Caco-2 (cell line): ENCODE measurements around the gene SMIM44. TPM values are rescaled to one million over a fixed set of nuclear protein-coding genes. Genes with fewer than 3 reads are reported as not detected.

Source experiments
- BruUV-seq: library from RNA; stranded (reverse); fragments of 400-500 nt; replicated peaks from 2 replicates; lab custom pipeline; 2021; lab: Mats Ljungman, UMichigan
- CTCF ChIA-PET: fragments of 300-600 bp; sonication (Branson Sonifier 250); formaldehyde crosslinking; loops from one replicate; lab custom pipeline; 2022; ENCODE audit warnings: antibody characterized with exemption; lab: Charles Lee
- POLR2A ChIA-PET: fragments of 300-600 bp; sonication (Branson Sonifier 250); formaldehyde crosslinking; loops from one replicate; lab custom pipeline; 2022; ENCODE audit warnings: antibody characterized with exemption; lab: Charles Lee
- DNase-seq, 2 experiments: peaks; one replicate each; pipeline versions ENCODE4 v3.0.0 to v3.0.0-alpha.2; 2020 to 2022
- H3K27me3 ChIP-seq: replicated peaks from 2 replicates; pipeline ENCODE4 v1.6.0; 2011; ENCODE audit warnings: low read length; ENCODE audit not compliant: control insufficient read depth, insufficient read depth
- H3K36me3 ChIP-seq: 2 replicates; pipeline ENCODE4 v1.5.1; 2011; ENCODE audit warnings: low read length; ENCODE audit not compliant: control insufficient read depth, insufficient read depth
- H3K4me1 ChIP-seq: fragments of 250-450 bp; sonication (Bioruptor Pico); 2 replicates; pipeline ENCODE4 v1.5.1; 2020; ENCODE audit warnings: mild to moderate bottlenecking
- H3K4me3 ChIP-seq: 2 replicates; pipeline ENCODE4 v1.5.1; 2011; ENCODE audit warnings: low read depth, mild to moderate bottlenecking, control low read depth, low read length
- H3K9me3 ChIP-seq: fragments of 250-450 bp; sonication (Bioruptor Pico); 2 replicates; pipeline ENCODE4 v1.5.1; 2020; ENCODE audit warnings: mild to moderate bottlenecking, moderate library complexity
- H3K27ac Mint-ChIP-seq: one replicate; pipeline ENCODE4 v1.8.0; 2022; ENCODE audit warnings: mixed read lengths; ENCODE audit not compliant: unreplicated experiment
- H3K27me3 Mint-ChIP-seq: one replicate; pipeline ENCODE4 v1.8.0; 2022; ENCODE audit warnings: mixed read lengths; ENCODE audit not compliant: insufficient read depth, unreplicated experiment
- H3K36me3 Mint-ChIP-seq: one replicate; pipeline ENCODE4 v1.8.0; 2022; ENCODE audit warnings: mild to moderate bottlenecking, mixed read lengths; ENCODE audit not compliant: insufficient read depth, unreplicated experiment
- H3K4me1 Mint-ChIP-seq: one replicate; pipeline ENCODE4 v1.8.0; 2022; ENCODE audit warnings: low read depth, mixed read lengths; ENCODE audit not compliant: unreplicated experiment
- H3K4me3 Mint-ChIP-seq: one replicate; pipeline ENCODE4 v1.8.0; 2022; ENCODE audit warnings: mild to moderate bottlenecking, moderate library complexity, mixed read lengths; ENCODE audit not compliant: unreplicated experiment
- H3K9me3 Mint-ChIP-seq: one replicate; pipeline ENCODE4 v1.8.0; 2022; ENCODE audit warnings: mixed read lengths; ENCODE audit not compliant: unreplicated experiment
- intact Hi-C: fragments of 100-400 bp; cut with micrococcal nuclease; formaldehyde crosslinking; loops from one replicate; pipeline ENCODE4 v1.10.0; 2022; ENCODE audit not compliant: unreplicated experiment
- total RNA-seq: library from RNA; stranded (reverse); gene quantifications from 2 replicates; pipeline ENCODE4 v1.2.3, GENCODE V29; 2022
- TF ChIP-seq, protein P1 (sequence below), 2 experiments: fragments of 200-600 bp in 1 of 2; IDR thresholded peaks; 1 replicate in 1 of 2; 2 replicates in 1 of 2; pipeline versions ENCODE4 v1.5.1 to v1.8.0; 2011 to 2022; ENCODE audit warnings: antibody characterized with exemption in 1 of 2, control low read depth in 1 of 2, inconsistent platforms in 1 of 2, low read depth in 1 of 2, low read length in 1 of 2, mild to moderate bottlenecking in 1 of 2, moderate library complexity in 1 of 2; ENCODE audit not compliant: insufficient read depth in 1 of 2, severe bottlenecking in 1 of 2, unreplicated experiment in 1 of 2

SMIM44 gene
- total RNA-seq, 1 experiment from 2014 or later: not detected

DNA sequence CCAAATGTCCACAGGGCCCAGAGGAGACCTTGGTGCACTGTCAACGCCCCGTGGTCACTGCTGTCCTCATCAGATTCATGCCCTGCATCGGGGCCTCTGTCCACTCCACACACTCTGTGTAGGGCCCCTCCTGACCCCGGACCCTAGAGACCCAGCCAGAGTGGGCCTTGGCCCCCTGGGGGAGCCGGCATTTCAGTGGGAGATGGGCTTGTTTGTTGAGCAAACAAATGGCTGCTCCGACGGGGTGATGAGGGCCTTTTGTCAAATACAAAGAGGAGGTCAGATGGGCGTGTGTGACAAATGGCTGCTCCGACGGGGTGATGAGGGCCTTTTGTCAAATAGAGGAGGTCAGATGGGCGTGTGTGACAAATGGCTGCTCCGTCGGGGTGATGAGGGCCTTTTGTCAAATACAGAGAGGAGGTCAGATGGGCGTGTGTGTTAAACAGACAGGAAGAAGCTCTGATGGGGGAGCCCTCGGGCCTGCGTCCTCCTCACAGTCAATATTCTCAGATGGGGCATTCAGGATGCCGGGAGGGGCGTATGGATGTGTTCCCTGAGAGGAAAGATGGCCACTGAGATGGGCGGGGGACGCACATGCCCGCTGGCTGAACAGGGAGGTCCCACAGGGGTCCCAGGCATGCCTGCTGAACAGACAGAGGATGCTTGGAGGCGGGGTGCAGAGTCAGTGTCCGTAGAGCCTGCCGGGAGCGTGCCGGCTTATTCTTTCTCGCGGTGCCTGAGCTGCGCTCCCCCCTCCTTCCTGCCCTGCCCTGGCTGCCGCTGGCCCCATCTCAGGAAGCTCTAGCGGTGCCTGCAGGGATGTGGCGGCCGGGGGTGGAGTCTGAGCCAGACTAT is 39.2 kb downstream of the SMIM44 start:
- H3K4me1 Mint-ChIP-seq: peaks cover 7% of the 10 kb centered on the region
- TF ChIP-seq, protein P1, sequence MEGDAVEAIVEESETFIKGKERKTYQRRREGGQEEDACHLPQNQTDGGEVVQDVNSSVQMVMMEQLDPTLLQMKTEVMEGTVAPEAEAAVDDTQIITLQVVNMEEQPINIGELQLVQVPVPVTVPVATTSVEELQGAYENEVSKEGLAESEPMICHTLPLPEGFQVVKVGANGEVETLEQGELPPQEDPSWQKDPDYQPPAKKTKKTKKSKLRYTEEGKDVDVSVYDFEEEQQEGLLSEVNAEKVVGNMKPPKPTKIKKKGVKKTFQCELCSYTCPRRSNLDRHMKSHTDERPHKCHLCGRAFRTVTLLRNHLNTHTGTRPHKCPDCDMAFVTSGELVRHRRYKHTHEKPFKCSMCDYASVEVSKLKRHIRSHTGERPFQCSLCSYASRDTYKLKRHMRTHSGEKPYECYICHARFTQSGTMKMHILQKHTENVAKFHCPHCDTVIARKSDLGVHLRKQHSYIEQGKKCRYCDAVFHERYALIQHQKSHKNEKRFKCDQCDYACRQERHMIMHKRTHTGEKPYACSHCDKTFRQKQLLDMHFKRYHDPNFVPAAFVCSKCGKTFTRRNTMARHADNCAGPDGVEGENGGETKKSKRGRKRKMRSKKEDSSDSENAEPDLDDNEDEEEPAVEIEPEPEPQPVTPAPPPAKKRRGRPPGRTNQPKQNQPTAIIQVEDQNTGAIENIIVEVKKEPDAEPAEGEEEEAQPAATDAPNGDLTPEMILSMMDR (IDR thresholded peaks at IDR 0.05; ENCODE audit: insufficient read depth in 1 of 2, low read depth in 1 of 2, low read length in 1 of 2, severe bottlenecking in 1 of 2, unreplicated experiment in 1 of 2): no peak
- H3K9me3 ChIP-seq: no peaks in the 10 kb centered on the region
- intact Hi-C loops: no loop called here
- CTCF ChIA-PET: interaction anchor here (0.5 kb wide), 1 partner anchor 1493 kb away, joined by 4 read pairs; no protein-coding TSS in a partner anchor
- H3K9me3 Mint-ChIP-seq: no peaks in the 10 kb centered on the region
- BruUV-seq: no TSS peak
- H3K27ac Mint-ChIP-seq: no peak overlapping the region
- no peak overlapping the region for H3K4me3 Mint-ChIP-seq
- H3K36me3 Mint-ChIP-seq: no peaks in the 10 kb centered on the region
- H3K36me3 ChIP-seq: no peaks in the 10 kb centered on the region
- no peaks in the 10 kb centered on the region for H3K4me1 ChIP-seq
- DNase-seq: no peak
- no peak overlapping the region for H3K4me3 ChIP-seq
- no peaks in the 10 kb centered on the region for H3K27me3 Mint-ChIP-seq
- POLR2A ChIA-PET: no interaction called here
- H3K27me3 ChIP-seq: no peaks in the 10 kb centered on the region

DNA sequence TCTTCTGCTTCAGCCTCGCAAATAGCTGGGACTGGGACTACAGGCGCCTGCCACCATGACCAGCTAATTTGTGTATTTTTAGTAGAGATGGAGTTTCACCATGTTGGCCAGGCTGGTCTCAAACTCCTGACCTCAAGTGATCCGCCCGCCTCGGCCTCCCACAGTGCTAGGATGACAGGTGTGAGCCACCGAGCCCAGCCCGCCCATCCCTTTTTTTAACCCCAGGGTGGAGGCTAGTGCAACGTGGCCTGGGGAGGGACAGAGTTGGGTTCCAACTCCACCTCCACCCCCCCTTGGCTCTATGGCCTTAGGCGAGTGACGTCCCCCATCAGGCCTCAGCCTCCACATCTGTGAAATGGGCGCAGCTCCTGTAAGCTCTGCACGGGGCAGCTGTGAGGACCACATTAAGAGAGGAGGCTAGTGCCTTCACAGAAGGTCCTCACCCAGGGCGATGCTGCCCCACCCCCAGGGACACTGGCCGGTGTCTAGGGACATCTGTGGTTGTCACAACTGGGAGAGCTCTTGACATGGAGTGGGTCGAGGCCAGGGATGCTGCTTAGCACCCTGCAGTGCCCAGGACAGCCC is 40.7 kb downstream of the SMIM44 start:
- peaks cover 7% of the 10 kb centered on the region for H3K4me1 Mint-ChIP-seq
- CTCF ChIA-PET: interaction anchor here (0.6 to 1.0 kb wide), 3 partner anchors 43 to 822 kb away, joined by 4 to 7 read pairs (median 5); no protein-coding TSS in a partner anchor
- POLR2A ChIA-PET: no interaction called here

DNA sequence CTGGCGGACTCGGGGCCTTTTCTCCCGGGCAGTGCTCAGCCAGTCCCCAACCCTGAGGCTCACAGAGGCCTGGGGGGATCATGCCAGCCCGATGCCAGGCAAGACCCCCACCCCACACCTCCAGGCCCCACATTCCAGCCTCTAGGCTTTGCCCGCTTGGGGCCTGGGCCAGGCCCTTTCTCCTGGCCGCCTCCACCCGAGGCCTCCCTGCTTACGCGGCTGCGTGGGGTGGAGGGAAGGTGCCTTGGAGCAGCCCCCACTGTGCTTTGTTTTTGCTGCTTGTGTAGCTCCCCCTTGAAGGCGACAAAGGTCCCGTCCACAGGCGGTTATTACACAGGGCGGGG is 41.3 kb downstream of the SMIM44 start:
- H3K27me3 ChIP-seq: no peaks in the 10 kb centered on the region
- intact Hi-C loops: no loop called here
- H3K36me3 ChIP-seq: no peaks in the 10 kb centered on the region
- H3K36me3 Mint-ChIP-seq: no peaks in the 10 kb centered on the region
- H3K9me3 ChIP-seq: no peaks in the 10 kb centered on the region
- H3K4me1 ChIP-seq: no peaks in the 10 kb centered on the region
- no peak for DNase-seq
- no peak overlapping the region for H3K4me3 Mint-ChIP-seq
- no peaks in the 10 kb centered on the region for H3K27me3 Mint-ChIP-seq
- CTCF ChIA-PET: interaction anchor here (0.6 to 1.0 kb wide), 4 partner anchors 8 to 821 kb away, joined by 3 to 7 read pairs (median 4); no protein-coding TSS in a partner anchor
- H3K9me3 Mint-ChIP-seq: no peaks in the 10 kb centered on the region
- BruUV-seq: no TSS peak
- POLR2A ChIA-PET: no interaction called here
- peaks cover 7% of the 10 kb centered on the region for H3K4me1 Mint-ChIP-seq
- H3K4me3 ChIP-seq: no peak overlapping the region
- TF ChIP-seq, protein P1 (IDR thresholded peaks at IDR 0.05; ENCODE audit: insufficient read depth in 1 of 2, low read depth in 1 of 2, low read length in 1 of 2, severe bottlenecking in 1 of 2, unreplicated experiment in 1 of 2): no peak
- no peak overlapping the region for H3K27ac Mint-ChIP-seq

More for the DNA sequence above, 40.7 kb downstream of the SMIM44 start:
- no peaks in the 10 kb centered on the region for H3K4me1 ChIP-seq
- TF ChIP-seq, protein P1 (IDR thresholded peaks at IDR 0.05; ENCODE audit: insufficient read depth in 1 of 2, low read depth in 1 of 2, low read length in 1 of 2, severe bottlenecking in 1 of 2, unreplicated experiment in 1 of 2): no peak
- intact Hi-C loops: no loop called here
- Mint-ChIP-seq H3K4me3 (no peak overlapping the region), H3K27ac (no peak overlapping the region), H3K9me3 (no peaks in the 10 kb centered on the region), H3K36me3 (no peaks in the 10 kb centered on the region), H3K27me3 (no peaks in the 10 kb centered on the region)
- no peaks in the 10 kb centered on the region for H3K36me3 ChIP-seq
- no peak for DNase-seq
- BruUV-seq: no TSS peak
- H3K4me3 ChIP-seq: no peak overlapping the region
- no peaks in the 10 kb centered on the region for H3K9me3 ChIP-seq
- H3K27me3 ChIP-seq: no peaks in the 10 kb centered on the region
